Measurements from ENCODE around the gene APBB2.

Gene APBB2

DNA sequence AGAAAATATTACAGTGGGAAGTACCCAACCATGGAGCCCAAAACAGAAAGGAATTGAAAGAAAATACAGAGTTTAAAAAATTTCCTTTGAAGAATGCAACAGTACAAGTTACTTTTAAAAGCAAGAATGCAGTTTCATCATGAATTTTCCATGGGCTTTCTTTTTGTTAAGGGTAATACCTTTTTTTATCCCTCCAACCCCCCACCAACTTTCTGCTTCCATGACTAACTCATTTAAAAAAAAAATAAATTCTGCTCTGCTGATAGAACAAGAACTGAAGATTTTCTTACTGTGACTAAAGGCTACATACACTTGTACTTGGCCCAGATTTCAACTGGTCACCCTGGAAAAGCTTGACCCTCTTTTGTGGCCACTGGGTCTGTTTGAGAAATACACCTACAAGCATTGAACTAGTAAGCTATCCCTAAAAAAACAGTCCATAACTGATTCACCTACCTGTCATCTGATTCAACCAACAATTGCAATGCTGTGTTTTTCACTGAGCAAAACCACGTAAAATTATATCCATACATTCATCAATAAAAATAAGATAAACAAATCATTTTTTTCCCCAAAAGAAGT lies 250.4 kb downstream of the APBB2 start:
- FAIRE-seq, result no peak

DNA sequence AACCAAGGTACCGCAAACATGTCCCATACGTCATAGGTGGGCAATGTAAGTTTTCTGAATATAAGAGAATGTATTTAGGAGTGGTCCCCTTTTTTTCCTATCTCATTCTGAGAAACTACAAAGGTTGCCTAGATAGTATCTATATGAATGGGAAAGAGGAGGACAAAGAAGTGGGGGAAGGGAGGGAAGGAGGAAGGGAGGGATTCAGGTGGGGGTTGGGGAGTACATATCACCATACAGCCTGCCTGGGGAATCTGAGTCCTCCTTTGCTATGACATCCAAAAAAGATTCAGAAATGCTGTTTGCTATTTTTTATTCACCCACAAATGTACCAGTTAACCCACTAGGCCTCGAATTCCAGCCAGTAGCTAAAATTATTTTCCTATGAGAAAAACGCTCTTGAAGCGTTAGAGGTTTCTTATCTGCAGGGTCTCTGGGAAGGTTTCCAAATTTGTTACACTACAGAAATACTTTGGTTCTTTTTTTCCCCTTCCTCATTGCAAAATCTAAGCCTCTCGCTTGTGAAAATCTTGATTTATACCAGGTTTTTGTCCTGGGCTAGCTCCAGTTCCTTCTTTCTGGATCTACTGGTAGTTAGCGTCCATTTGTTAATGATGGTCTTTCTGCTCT lies 251.7 kb downstream of the APBB2 start:
- no peak for FAIRE-seq

DNA sequence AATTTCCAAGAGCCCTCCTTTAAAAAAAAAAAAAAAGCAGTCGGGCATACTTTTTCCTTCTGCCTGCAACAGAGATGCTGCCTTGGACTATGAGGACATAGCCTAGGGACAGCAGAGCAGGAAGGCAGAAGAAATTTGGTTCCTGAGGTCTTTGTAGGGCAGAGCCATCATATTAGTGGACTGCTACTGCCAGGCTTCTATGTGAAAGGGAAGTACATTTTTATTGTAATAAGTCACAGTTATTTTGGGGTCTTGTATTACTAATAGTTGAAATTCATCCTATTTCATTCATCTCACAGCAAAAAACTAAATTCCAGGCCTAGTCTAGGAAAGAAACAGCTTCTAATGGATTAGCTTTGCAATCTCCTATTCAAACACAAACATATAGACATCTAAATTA lies 253.4 kb downstream of the APBB2 start:
- FAIRE-seq, result no peak

DNA sequence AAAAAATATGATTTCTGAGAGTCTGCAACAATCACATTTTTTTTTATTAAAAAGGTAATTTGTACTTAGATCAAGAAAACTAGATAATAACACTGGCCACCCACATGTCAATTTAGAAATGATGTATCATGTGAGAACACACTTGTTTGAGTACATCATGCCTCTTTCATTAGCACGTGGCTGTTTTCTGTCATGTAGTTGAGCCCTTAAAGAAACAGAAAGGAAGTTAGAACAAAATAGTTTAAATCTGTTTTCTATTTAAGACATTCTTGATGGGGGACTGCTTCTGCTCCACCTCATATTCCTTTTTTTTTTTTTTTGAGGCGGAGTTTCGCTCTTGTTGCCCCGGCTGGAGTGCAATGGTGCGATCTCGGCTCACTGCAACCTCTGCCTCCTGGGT lies 257.1 kb downstream of the APBB2 start:
- no peak for FAIRE-seq

DNA sequence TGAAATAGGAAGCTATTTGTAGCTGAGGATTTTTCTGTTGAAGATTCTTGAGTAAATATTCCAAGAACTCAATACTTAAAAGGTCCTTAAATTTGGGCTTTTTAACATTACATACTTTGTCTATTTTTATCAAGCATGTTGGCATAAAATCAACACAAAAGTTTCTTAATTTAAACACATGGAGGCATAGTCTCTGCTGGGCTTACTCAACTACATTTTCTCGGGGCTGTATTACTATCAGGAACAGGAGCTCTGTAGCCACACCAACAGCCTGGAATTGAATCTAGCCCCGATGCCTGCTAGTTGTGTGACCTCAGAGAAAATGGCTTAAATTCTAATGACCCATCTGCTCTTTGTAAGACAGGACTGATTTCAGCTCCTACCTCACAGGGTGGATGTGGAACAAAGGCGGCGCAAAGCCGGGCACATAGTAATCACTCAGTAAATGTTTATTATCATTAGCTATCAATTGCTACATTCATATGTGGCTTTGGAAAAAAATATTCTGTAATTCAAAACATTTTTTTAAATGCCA lies 257.6 kb downstream of the APBB2 start:
- FAIRE-seq, result no peak

DNA sequence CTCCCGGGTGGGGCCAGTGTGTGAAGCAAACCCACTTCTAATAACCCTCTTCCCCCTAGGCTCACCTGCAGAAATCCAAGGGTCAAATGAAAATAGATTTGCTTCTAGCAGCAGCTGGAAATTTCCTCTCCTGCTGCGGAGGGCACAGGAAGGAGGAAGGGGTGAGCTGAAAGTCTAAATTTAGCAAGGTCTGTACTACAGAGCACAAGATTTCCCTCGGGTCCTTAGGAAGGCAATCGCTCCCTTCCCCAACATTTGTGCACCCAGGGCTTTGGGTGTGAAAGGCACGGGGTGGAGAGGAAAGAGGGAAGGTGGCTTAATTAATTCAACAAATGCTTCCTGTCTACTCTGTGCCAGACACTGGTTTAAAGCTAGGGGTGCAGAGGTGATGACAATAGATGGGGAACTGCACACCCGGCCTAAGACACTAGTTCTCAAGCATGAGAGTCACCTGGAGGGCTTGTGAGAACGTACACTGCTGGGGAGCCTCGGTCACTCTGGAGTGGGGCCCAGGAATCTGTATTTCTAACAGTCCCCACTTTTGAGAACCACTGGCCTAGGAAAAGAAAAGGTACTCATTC lies 260.2 kb downstream of the APBB2 start:
- no peak for FAIRE-seq

DNA sequence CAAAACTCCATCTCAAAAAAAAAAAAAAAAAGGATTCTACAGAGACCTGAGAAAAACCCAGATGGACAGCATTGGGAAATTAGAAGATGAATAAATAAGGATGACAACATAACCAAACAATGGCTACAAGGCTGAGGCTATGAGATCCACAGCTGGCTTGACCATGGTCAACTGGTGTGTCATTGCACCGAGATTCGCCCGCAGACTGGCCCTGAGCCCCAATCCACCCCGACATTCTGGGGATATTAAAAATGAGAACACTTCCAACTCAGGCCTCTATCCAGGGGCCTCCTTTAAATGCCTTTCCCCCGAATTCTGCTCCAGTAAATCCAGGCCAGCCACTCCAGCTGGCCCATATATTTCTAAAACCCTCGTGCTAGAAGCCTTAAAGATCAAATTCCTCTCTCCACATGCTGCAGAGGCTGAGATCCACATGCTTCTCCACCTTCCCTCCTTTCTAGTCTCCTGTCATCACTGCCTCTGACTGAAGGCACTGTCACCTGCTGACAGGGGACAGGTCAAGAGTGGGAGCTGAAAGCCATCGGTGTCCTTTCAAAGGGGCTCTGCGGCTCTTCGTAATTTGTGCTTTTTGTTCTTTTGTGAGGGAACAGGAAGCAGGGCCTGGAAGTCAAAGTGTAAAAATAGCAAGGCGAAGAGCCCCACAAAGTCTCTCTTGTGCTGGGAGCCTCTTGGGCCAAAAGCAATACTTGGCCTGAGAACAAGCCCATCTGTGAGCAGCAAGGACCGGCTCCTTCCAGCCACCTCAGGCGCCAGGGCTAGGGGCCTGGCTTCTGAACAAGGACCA lies 260.9 kb downstream of the APBB2 start:
- FAIRE-seq, result no peak

DNA sequence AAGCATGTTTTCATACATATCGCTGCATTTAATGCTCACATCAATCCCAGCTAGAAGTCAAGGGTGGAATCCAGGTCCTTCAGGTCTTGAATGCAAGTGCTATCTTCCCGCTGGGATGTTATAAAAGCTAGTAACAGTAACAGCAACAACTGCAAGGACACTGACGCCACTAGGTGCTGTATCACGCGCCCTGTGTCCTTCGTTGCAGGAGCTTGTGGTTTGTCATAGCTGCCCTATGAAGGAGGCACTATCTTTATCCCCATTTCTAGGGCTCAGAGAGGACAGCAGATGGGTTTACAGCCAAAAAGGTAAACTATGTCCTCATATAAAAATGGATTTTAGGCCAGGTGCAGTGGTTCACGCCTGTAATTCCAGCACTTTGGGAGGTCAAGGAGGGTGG lies 261.7 kb downstream of the APBB2 start:
- no peak for FAIRE-seq

DNA sequence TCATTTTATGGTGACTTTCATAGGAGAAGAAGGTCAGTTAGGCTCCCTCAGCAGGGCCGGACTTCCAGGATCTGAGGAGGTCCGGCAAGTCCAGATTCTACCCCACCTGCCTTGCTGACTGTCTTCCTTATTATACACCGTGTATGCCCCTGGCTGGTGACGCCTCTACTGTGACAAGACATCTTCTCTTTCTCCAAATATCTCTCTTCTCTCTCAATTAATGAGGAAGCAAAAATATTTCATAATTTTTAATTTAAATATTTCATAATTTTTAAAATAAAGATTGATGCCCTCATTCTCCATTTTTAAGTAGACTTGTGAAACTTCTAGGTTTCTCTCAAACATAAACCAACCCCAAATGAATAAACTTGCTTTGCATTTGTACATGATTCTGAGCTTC lies 262.1 kb downstream of the APBB2 start:
- no peak for FAIRE-seq

DNA sequence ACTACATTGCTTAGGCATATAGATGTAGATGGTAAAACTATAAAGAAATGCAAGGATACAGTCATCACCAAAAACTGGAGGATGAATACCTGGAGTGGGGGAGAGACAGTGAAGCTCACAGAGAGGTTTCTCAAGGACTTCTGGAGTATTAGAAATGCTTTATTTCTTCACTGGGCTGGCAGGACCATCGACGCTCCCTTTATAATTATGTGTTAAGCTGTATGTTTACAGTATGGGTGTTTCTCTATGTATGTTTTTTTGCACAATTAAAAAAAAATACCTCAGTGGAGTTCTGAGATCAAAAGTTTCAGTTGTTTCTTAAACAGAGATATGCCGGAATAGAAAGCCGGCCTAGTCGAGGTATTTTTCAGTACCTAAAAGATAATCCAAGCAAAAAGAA lies 263.3 kb downstream of the APBB2 start:
- no peak for FAIRE-seq

DNA sequence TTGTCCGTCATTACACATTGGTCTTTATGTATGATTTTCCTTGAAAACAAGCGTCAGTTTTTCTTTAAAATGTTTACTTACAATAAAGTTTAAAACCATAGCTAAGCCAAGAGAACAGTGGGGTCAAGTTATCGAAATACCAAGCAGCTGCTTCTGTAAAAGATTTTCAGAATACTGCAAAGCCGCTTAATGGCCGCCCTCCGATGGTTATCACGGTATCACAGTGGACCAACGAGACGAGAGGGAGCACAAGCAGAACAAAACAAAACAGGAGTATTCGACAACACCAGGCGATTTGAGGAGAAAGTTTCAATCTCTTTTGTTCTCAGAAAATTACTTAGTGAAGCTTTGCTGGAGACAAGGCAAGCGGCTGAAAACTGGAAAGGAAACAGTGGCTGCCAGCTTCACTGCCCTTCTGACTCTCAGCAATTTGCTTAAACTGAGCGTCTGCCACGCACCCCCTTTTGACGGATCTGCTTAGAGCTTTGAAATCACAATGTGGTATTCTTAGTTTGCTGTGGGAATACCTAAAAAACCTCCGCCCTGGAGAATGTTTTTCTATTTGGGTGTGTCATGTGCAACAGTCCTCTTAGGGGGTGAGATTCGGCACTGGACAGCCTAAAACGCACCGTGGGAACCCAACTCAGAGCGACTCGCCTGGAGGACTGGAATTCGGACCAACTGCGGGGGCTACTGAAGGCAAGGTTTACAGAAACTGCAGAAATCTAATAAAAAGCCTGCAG lies 264.8 kb downstream of the APBB2 start:
- FAIRE-seq, result no peak

DNA sequence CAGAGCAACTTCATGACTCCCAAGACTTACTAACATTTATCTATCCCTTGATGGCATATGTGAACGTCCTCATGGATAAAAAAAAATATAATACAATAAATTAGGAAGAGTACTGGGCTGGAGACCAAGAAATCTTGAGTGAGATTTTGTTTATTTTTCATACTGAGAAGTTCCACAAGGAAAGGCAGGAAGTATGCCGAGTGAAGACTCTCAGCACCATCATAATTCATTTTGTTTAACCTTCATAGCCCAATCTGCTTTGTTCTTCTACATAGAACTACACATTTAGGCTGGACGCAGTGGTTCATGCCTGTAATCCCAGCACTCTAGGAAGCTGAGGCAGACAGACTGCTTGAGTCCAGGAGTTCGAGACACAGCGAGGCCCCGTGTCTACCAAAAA lies 266.3 kb downstream of the APBB2 start:
- FAIRE-seq, result no peak

DNA sequence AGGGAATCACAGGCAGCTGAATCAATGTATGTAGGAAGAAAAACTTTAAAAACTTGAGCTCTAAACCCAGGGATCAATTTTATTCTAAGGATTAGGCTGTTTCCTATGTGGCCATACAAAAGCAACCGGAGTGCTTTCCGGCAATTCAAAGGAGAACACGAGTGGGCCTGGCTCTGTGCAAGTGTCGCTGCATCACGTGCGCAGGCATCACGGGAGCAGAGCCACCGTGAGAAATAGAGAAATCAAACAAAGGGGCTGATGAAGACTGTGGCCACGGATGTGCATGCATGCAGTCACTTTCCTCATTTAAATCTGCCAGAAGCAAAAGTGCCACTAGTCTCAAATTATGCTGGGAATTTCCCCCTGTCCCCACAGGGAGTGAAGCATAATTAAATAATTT lies 267.7 kb downstream of the APBB2 start:
- no peak for FAIRE-seq

DNA sequence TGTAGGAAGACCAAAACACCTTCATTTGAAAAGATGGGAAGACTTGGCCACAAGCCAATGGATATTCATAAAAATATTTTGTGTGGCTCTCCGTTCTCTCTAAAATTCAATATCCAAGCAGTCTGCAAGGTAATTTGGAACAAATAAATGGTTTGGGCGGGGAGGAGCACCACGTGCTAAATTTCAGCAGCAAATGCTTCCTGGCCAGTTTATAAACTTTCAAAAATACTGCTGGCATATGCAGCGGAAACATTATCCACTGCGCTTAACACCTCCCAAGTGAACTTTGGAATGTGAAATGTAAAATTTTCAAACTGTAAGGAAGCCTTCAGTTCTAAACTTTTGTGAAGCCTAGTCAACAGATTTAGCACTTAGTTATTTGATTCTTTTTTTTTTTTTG lies 273.6 kb downstream of the APBB2 start:
- no peak for FAIRE-seq

DNA sequence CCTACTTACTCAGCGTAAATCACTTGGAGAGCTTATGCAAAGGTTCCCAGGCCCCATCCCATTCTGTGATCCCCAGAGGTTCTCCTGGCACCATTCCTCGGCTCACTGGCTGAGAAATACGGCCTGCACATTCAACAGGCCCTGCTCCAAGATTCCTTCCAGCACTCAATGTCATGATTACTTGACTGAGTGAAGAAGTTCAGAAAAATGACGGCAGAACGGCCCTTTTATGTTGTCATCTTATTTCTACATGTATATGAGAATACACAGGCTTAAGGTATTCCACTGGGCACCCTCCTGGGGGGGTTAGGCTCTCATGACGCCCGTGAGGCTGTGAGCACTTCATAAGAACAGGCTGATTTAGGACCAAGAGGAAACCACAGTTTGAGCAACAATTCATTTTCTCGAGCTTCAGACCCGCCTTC lies 274.0 kb downstream of the APBB2 start:
- FAIRE-seq, result no peak

DNA sequence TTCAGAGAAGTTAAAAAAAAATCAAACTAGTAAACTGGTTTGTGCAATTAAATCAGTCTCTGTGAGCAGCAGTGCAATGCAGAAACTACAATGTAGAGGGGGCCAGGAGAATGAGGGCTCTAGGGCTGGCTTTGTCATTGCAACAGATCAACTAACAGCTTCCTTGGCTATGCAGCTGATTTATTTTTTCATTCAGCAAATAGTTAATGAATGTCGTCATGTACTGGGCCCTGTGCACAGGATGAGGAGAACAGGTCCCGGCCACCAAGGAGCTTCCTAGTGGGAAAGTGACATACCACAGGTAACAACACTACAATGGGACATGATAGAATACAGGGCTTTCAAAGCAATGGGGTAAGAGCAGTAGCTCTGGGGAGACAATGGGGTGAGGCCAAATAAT lies 274.5 kb downstream of the APBB2 start:
- no peak for FAIRE-seq

DNA sequence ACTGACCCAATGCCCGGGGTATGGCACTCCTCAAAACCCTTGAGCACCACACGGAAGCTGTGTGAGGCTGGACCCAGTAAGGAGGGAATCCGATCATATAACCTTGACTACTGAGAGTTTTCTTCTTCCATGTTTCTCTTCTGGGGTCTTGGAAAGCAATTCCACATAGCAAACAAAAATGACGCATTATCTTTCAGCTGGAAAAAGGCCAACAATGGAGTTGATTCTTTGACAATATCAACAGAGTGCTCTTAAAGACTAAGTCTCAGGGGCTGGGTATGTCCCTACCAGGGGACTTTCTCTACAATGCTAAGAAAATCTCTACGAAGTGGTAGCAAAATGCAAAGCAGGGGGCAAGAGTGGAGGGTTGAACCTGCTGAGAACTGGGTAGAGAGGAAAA lies 276.0 kb downstream of the APBB2 start:
- FAIRE-seq, result no peak

DNA sequence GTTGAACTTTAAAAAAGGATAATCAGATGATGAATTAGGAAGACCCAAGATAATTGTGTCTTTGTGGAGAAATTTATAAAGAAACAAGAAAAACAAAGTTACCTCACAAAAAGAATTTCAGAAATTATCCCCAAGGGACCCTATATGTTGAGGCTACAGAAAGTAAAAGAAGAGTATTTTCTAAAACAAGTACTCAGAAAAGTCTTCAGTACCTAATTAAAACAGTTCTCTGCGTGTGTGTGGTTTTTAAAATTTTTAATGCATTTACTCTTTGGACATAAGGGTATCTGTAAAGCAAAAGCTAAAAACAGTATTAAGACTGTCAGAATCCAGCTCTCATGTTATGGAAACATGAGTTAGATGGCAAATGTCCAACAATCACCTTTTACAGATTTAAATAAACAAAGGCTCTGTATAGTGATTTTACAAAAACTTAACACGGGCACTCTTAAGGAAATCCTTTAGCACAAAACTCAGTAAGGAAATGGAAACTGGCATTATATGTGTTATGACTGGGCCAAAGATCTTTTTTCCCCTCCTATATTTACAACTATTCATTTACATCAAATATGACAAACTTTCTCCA lies 277.1 kb downstream of the APBB2 start:
- no peak for FAIRE-seq

DNA sequence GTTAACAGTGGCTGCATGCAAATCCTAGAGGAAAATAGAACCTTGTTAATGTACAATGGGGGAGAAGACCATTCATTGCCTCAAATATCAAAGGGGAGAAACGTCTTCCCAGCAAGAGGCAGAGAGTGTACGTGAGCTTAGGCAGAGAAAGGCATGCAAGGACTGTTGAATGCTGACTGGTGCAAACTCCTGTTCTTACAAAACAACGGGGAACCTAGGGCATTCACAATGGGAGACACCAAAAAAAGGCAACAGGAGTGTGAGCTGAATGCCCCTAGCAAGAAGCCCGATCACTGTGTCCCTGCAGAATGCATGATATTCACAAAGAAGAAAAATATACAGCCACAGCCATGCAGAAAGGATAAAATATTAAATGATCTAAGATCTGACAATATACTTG lies 279.7 kb downstream of the APBB2 start:
- no peak for FAIRE-seq

DNA sequence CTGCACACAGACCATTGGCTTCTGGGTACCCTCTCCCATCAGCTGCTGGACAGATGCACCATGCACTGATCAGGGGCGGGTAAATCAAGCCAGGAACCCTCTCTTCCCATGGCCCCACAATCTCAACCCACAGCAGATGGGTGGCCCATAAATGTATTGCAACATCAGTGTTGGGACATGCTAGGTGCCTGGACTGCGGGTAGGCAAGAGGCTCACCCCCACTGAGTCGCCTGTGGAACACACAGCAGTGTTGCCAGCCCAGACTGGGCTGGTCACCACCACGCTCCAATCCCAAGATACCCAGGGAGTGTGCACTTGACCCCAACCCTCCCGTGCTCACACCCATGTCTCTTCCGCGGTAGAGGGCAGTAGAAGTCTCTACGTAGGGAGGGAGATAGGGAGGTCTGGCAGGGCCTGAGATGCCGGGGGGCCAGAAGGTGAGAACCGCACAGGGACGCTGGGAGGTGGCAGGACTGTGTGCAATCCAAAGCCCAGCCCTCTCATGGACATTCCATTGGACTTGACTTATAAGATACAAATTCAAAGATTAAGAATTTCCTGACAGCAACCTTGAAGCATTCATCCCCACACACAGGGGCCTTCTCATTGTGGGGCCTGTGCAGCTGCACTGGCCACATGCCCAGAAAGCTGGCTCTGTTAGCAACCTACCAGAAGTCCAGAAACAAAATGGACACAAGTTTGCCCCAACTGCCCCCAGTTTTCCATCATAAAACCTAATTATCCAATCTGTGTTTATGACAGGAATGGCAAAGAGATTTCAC lies 280.9 kb downstream of the APBB2 start:
- no peak for FAIRE-seq

DNA sequence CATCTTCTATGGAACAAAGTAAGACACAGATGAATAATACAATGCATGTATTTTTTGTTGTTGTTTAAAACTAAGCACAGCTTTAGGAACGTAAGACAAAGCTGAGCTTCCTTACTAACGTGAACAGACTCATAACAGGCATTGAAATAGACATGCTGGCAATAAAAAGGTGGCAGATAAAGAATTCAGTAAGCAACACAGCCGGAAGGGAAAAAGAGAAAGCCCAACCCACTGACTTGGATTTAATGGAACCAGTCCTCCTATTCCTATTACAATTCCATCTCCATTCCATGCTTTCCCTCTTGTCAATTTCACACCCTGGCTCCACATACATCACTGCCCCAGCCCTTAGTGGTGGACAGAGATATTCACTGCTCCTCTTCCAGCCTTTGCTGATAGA lies 282.5 kb downstream of the APBB2 start:
- FAIRE-seq, result no peak

DNA sequence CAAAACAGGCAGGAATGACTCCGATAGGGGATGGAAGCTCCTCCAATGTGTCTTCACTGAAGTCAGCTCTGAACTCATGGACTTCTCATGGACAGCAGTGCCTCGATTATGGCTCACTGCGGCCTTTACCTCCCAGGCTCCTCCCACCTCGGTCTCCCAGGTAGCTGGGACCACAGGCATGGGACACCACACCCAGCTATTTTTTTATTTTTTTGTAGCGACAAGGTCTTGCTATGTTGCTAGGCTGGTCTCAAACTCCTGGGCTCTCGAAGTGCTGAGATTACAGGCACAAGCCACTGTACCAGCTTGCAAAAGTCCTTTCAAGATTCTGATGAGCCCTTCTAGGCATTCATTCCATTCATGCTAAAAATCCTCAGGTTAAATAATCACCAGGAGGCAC lies 283.1 kb downstream of the APBB2 start:
- no peak for FAIRE-seq
